GM03348 (cell line): ENCODE data around the gene SIDT2.
"Not testable (repeated sequence)": the region's sequence is repeated elsewhere in the genome, so short reads cannot be mapped to it uniquely, and the experiment has no call there.

Experiments
- DNase-seq: peaks from one replicate; pipeline ENCODE4 v3.0.0; 2012; ENCODE audit warnings: low spot score

SIDT2 gene

DNA sequence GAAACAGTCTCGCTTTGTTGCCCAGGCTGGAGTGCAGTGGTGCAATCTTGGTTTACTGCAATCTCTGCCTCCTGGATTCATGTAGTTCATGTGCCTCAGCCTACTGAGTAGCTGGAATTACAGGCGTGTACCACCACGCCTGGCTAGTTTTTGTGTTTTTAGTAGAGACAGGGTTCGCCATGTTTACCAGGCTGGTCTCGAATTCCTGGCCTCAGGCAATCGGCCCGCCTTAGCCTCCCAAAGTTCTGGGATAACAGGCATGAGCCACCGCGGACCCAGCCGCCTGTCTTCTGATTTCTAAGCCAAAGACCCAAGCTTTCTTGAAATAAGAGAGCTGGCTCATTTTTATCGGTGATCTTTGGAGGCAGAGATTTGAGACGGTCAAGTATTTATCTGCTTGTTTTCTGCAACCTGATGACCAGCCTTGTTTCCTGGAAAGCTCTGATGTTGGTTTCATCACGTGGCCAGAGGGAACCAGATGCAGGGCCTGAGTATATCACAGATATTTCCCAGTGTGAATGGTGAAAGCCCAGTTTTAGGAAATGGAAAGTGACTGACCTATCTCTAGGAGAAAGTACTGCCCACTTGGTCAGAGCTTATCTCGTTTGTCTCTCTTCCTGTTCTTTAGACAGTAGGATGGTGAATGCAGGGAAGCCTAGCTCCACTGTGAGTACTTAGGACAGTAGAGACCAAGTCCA lies 5.7 kb upstream of the SIDT2 start:
- no peak for DNase-seq

DNA sequence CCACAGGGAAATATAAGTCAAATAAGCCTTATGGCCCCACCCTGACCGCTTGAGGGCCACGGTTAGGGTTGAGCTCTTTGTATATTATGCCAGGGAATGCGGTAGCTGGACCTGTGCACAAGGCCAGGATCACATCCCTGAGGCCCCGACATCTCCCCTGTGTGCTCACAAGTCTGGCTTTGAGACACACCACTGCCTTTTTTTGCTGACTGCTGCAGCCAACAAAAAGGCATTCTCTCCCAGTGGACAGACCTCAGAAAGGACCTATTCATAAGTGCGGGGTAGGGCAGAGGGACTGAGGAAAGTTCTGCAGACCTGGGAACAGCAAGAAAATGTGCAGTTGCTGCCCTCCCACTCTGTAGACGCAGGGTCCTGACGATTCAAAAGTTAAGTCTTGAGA lies 3.4 kb upstream of the SIDT2 start:
- no peak for DNase-seq

DNA sequence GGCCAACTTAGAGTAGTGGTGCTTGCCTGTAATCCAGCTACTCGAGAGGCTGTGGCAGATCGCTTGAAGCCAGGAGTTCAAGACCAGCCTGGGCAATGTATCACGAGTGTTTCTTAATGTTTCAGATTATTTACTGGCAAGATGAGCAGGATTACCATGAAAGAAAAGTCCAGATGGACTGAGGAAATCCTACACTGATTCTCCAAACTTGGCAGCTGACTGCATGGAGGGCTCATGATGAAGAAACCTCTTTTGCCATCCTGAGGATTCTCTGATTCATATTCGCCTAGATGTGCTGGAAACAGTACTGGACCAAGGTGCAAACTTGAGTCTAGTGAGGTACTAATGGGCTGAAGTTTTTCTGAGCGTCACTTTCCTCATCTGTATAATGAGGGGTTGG lies 2.8 kb upstream of the SIDT2 start:
- no peak for DNase-seq

DNA sequence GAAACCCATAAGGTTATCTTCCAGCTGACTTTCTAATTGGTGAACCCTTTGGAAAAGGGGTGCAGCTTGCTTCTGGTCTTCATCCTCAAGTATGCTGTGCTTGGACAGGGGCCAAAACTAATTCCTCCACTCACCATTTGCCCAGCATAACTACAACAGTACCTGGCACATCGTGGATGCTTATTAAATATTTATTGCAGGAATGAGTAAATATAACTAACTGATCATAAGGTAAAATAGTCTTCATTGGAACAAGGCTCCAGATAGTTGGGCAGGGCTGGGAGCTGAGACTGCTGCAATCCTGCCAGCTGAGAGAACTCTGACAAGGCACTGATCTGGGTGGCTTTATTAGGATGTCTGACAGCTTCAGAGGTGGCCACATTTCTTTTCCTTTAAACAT lies 2.4 kb upstream of the SIDT2 start:
- DNase-seq = no peak

DNA sequence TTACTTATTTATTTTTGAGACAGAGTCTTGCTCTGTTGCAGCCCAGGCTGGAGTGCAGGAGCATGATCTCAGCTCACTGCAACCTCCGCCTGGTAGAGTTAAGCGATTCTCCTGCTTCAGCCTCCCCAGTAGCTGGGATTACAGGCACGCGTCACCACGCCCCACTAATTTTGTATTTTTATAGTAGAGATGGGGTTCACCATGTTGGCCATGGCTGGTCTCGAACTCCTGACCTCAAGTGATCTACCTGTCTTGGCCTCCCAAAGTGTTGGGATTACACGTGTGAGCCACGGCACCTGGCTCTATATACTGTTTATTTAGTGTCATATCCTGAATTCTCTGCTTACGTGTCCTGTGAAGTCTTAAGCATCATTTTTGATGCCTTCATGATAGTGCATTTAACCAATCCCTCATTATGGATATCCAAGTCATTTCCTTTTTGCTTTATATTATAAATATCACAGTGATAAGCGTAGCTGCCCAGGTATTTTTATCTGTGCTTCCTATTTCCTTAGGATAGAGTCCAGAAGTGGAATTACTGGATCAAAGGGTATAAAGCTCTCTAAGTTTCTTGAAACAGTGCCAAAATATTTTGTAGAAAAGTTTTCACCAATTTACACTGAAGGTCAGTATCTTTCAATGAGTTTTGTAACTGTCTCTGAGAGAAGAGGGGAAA lies 871 bp upstream of the SIDT2 start:
- no peak for DNase-seq

DNA sequence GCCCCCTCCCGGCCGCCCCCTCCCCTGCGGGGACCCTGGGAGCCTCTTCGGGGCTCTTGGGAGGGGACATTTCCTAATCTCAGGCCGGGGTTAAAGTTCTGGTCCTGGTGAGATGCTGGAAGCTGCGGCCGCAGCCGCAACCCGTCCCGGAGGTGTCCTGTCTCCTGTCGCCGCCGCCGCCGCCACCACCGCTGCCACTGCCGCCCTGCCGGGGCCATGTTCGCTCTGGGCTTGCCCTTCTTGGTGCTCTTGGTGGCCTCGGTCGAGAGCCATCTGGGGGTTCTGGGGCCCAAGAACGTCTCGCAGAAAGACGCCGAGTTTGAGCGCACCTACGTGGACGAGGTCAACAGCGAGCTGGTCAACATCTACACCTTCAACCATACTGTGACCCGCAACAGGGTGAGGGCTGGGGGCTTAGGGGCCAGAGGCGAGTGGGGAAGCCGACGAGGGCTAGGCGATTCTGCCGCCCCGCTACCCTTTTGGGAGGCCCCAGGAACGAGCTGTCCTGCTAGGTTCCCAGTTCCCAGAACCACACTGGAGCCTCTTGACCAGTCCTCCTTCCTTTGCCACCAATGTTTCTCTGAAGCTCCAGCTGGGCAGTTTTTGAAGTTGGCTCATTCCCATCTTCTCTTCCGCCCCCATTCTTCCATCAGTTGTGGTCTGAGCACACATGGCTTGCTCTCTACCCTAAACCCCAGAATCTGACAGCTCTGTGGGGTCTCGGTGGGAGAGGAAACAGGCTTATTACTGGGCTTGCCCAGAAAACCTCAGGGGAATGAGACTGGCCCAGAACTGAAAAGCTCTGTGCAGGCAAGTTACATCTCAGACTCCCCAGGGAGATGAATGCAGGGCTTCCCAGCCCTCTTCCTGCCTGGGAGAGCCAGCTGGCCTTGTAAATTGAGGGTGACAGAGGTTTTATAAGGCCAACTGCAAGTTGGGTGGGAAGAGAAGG lies 781 bp downstream of the SIDT2 start:
- DNase-seq = peak; percentile 62

DNA sequence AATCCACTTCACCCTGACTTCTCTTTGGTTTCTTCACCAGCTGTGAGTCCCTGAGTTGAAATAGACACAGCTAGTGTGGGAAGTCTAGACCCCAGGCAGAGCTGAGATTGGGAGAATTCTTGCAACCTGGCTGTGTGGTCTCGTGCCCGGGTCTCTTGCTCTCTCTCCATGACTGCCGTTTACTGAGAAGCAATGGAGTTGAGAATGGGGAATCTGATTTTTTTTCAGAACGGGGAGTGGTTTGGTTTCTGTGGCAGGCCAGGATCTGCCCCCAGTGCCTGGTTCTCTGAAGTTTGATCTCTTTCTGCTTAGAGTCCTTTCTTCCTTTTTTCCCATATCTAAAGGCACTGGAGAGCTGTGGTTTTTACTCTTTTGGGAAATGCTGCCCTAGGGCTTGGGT lies 1.5 kb downstream of the SIDT2 start:
- peak; percentile 57 for DNase-seq

DNA sequence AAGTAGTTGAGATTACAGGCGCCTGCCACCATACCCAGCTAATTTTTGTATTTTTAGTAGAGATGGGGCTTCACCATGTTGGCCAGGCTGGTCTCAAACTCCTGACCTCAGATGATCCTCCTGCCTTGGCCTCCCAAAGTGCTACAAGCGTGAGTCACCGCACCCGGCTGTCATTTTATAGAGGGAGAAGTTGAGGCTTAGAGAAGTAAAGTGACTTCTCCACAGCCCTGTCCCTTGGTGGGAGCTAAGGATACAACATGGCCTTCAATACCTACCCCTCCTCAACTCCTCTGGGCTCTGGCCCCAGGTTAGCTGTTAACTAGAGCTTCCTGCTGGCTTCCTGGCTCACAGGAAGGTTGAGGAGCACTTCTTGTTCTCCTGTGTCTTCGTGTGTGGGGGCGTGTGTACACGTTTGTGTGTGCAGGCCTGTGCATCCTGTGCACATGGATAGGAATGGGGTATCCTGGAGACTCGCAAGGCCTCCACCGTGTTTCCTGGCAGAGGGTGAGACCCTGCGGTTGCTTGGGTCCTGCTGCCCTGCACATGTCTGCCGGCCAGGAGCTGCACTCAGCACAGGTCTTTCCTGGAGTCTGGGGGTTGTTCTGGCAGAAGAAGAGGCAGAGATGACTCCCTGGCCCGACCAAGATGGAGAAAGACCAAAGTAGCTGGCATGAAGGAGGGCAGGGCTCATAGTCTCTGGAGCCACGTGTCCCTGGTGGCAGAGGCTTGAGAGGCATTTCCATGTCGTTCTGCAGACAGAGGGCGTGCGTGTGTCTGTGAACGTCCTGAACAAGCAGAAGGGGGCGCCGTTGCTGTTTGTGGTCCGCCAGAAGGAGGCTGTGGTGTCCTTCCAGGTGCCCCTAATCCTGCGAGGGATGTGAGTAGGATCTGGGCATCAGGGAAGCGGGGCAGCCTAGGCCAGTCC lies 2.4 kb downstream of the SIDT2 start:
- peak; percentile 79 for DNase-seq

DNA sequence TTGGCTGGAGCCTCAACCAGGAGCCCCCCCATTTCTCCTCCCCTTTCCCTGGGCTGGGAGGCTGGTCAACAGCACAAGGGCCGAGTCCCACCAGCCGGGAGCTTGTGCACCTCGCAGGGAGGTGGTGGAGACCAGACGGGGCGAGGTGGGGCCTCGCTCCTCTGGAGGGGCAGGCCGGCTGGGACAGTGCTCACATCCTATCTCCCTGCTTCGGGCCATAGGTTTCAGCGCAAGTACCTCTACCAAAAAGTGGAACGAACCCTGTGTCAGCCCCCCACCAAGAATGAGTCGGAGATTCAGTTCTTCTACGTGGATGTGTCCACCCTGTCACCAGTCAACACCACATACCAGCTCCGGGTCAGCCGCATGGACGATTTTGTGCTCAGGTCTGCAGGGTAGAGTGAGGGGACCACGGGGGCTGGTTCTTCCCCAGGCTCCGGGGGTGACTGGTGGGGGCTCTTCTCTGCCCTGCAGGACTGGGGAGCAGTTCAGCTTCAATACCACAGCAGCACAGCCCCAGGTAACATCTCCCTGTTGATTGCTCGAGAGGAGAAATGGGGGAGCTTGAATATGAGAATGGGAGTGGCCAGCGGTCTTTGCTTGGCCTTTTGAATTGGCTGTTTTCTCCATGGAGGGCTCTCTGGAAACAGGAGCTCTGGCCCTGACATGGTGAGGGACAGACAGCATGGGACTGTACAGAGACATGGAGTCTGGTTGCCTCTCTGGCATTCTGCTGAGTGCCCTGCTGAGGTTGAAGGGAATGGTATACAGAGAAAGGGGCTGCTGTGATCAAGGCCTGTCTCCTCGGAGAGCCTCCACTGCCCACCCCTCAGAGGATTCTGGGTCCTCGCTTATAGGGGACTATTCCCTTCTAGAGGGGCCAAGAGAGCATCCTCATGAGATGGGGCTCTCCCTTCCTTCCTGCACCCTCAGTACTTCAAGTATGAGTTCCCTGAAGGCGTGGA lies 3.3 kb downstream of the SIDT2 start:
- no peak for DNase-seq

DNA sequence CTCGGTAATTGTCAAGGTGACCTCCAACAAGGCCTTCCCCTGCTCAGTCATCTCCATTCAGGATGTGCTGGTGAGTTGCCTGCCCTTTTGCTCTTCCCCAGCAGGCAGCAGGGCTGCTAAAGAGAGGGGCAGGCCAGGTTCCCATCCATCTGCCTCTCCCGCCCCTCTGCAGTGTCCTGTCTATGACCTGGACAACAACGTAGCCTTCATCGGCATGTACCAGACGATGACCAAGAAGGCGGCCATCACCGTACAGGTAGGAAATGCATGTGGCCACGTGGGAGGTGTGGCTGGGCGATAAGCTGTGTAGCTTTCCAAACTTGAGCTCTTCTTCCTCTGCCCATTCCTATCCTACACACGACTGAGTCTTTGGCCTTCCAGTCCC lies 4.0 kb downstream of the SIDT2 start:
- DNase-seq = no peak

DNA sequence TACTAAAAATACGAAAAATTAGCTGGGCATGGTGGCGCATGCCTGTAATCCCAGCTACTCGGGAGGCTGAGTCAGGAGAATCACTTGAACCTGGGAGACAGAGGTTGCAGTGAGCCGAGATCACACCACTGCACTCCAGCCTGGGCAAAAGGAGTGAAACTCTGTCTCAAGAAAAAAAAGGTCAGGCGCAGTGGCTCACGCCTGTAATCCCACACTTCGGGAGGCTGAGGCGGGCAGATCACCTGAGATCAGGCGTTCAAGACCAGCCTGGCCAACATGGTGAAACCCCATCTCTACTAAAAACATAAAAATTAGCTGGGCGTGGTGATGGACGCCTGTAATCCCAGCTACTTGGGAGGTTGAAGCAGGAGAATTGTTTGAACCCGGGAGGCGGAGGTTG lies 4.6 kb downstream of the SIDT2 start:
- DNase-seq = not testable (repeated sequence)

DNA sequence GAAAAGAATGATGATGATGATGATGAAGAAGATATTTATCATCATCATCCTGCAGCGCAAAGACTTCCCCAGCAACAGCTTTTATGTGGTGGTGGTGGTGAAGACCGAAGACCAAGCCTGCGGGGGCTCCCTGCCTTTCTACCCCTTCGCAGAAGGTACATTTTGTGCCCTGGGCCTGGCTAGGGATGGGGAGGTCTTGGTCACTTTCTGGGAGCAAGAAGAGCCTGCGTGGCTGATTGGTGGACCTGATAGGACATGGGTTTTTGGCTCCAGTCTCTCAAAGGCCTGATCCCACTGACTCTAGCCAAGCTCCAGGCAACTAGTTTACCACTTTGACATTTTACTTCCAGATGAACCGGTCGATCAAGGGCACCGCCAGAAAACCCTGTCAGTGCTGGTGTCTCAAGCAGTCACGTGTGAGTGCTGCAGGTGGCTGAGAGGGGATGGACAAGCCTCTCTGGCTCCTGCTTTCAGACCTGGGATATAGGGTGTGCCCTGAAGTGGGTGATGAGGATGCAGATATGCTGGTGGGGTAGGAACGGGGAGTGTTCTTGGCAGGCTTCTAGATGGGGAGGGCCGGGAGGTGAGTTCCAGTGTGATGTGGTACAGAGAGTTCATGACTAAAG lies 5.3 kb downstream of the SIDT2 start:
- no peak for DNase-seq

DNA sequence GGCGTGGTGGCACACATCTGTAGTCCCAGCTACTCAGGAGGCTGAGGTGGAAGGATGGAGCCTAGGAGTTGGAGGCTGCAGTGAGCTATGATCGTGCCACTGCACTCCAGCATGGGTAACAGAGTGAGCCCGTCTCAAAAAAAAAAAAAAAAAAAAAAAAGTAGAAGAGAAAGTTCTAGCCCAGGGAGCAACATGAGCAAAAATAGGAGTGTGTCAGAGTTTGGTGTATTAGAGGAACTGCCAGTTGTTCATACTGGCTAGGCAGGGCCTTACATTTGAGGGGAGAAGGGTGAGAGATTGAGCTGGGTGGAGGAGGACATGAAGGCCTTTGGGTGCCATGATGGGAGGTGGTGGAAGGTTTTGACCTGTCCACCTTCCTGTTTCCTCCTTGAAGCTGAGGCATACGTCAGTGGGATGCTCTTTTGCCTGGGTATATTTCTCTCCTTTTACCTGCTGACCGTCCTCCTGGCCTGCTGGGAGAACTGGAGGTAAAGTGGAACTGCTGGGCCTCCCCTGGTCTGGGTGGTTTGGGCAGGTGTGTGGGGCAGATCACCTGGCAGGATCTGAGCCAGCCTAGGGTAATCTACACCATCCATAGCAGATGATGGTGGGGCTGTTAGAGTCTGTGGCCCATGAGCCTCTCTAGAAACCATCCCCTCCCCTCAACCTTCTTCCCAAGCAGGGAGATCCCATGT lies 7.3 kb downstream of the SIDT2 start:
- no peak for DNase-seq

DNA sequence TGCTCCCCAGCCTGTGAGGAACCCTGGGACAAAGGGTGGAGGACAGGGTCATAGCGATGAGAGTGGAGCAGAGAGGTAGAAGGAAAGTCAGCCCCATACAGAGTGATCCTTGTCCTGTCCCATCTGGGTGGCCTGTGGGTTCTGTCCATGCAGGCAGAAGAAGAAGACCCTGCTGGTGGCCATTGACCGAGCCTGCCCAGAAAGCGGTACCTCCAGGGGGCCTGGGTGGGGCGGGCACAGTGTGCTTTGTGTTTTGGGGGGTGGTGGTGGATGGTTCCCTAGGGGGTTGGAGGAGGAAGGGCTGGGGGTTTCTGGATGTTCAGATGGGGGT lies 7.9 kb downstream of the SIDT2 start:
- DNase-seq = no peak

DNA sequence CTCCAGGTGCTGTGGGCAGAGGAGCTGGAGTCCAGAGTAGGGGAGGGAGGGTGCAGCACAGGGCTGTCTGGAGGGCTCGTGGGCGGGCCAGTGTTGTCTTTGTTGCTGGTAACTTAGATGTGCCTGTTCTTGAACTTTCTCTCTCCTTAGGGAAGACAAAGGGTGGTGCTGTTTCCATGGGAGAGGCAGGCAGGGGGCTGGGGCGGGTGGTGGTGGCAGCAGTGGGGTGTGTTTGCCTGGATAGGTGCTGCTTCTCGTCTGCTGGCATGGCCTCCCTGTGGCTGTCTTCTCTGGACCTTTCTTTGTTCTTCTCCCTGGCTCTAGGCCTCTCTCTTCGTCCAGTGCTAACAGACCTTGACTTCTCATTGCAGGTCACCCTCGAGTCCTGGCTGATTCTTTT lies 8.5 kb downstream of the SIDT2 start:
- no peak for DNase-seq

DNA sequence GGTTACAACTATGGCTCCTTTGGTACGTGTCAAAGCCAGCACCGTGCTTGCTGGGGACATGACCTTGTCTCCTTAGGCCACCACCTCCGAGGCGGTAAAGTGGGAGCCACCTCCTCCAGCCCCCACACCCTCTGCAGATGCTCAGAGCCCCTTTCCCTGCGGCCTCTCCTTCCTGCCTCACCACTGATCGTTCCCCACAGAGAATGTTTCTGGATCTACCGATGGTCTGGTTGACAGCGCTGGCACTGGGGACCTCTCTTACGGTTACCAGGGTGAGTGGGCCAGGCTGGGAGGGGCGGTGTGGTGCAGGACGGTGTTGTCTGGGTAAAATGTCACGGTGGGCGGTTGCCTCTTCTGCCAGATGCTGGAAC lies 8.9 kb downstream of the SIDT2 start:
- no peak for DNase-seq

DNA sequence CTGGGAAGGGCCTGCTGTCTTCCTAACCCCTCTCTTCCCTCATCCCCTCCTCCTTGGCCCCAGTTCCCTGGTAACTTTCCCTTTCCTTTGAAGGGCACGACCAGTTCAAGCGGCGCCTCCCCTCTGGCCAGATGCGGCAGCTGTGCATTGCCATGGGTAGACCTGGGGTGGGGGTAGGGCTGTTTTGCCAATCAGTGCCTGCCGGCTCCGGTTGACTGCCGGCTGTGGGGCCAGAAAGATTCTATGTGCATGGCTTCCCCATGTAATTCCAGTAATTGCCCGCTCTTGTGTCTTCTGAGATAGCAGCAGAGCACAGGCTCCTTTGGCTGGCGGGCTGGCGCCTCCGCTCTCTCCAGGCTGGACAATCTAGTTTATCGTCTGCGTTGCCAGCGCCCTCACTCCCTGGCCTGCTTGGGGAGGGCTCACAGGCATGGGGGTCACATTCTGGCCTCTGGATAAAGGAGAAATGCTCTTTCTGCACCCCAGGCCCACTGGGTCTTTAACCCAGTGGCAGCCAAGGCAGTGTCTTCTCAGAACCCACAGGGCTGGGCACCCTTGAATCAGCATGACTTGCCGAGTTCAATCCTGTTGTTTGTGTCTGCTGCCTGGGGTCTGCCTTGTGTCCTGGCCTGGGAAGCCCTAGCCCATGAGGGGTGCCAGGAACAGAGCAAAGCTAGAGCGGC lies 9.4 kb downstream of the SIDT2 start:
- DNase-seq = no peak

DNA sequence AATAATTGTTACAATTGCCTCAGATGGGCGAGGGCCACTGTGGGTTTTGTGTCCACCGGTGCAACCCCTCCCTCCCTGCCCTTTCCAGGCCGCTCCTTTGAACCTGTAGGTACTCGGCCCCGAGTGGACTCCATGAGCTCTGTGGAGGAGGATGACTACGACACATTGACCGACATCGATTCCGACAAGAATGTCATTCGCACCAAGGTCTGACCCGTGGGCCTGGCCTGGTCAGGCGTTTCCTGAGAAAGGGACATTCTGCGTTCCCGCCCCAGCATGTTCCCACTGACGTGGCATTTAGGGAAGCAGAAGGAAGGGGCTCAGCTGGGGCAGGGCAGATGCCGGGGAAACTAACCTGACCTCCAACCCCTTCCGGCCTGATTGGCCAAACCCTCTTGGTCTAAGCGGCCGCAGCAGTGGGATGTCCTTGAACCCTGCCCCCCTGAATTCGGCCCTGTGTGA lies 10.1 kb downstream of the SIDT2 start:
- no peak for DNase-seq
